GM19099 (cell line): ENCODE results near the gene MAPK11.

Experiments used
- POLR2A ChIP-seq: IDR thresholded peaks from 3 replicates; pipeline ENCODE4 v1.6.1; 2011; ENCODE audit warnings: low read depth; ENCODE audit not compliant: insufficient read length; ENCODE audit errors: extremely low read depth

MAPK11 gene

DNA sequence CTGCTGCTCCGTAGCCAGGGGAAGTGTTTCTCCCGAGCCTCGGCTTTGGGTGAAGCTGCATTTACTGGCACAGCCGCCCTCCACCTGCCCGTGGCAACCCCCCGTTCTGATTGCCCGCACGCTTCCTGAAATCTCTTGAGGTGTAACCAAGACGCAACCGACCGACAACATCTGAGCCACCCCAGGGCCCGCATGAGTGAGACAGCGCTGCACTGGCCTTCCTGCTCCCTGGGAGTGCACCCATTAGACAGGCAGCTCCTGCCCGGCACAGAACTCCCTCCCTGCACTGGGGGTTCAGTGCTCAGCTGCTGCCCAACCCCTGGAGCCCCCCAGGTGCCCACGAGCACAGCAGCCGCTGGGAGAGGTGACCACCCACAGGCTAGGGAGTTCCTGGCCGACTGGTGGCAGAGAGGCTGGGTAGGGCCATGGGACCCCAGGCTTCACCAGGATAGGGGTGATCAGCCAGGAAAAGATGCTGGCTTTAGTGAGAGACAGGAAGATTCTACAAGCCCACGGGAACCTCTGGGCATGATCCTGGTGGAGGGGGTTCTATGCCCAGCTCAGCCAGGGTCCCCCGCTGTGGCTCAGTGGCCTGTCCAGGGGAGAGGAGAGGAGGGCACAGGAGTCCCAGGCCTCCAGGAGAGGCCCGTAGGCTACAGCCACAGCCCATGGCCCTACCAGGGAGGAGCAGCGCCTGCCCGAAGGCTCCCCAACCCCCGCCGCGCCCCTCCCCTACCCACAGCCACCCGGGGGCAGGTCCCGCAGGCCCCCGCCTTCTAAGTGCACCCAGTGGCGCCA lies 22.7 kb upstream of the MAPK11 start:
- TF ChIP-seq POLR2A: no peak

DNA sequence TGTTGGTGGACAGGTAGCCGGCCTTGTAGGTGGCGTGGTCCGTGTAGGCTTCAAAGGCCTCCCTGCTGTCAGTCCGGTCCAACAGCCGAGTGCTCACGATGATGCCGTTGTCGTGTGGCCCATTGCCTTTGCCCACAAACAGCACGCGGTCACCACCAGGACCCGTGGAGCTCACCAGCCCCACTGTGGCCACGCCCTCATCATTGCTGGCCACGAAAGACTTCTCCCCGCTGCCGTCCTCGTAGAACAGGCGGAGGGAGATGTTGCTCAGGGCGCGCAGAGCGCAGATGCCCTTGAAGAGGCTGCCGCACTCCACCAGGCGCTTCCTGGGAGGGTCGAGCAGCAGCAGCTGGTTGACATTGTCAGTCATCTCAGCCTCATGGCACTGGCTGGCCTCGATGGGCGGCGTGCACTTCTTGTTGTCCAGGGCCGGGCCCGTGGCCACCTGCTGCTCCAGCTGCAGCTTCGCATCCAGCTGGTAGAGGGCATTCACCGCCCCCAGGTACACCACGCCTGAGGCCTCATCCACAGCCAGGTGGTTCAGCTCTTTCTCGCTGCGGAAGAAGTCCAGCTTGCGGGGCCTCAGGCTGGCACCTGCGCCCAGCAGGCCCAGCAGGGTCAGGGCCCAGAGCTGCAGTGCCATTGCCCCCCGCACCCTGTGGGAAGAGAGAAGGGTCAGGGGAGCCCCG lies 19.9 kb upstream of the MAPK11 start:
- no peak for TF ChIP-seq POLR2A

DNA sequence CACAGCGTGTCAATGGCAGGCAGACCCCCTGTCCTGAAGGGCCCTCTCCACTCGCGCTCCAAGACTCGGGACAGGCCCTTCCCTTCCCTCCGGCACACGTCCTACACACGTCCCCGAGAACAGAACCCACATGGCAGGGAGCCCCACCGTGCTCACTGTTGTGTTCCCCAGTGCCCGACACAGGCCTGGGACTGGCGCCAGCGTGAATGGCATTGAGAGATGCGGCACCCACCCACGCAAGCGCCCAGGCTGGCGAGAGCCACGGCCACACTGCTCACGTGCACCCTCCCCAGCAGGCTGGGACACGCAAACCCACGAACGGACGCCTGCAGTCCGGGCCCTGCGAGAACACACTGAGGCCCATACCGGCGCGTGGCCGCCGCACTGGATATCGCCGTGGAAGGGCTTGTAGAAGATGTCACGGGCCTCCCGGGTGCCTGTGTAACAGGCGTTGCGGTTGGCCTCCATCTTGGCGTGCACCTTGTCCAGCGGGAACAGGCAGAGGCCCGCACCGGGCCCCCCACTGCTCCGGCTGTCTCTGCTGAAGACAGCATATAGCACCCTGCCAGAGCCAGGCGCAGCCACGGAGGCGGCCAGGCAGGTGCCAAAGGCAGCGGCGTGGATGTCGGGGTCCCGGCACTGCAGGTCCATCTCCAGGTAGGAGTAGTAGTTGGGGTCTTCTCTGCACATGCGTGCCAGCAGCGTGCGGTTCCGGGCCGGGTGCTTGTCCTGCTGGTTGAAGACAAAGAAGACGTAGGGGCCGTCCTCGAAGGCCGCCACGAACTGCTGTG lies 19.2 kb upstream of the MAPK11 start:
- no peak for TF ChIP-seq POLR2A

DNA sequence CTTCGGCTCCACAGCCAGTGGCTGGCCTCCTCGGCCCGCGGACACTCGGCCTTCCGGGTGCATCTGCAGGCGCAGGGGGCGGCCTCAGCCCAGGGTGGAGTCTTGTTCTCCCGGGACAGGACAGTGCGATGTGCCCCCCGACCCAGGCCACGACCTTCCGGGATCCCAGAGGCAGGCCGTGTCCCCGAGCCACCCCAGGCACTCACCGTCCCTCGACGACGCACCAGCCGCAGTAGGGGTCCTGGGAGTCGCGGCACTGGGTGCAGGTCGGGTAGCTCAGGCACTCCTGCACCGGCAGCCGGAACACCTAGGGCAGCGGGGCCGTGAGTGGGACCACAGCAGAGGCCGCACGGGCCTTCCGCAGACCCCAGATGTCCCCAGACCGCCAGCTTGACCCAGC lies 17.6 kb upstream of the MAPK11 start:
- no peak for TF ChIP-seq POLR2A

DNA sequence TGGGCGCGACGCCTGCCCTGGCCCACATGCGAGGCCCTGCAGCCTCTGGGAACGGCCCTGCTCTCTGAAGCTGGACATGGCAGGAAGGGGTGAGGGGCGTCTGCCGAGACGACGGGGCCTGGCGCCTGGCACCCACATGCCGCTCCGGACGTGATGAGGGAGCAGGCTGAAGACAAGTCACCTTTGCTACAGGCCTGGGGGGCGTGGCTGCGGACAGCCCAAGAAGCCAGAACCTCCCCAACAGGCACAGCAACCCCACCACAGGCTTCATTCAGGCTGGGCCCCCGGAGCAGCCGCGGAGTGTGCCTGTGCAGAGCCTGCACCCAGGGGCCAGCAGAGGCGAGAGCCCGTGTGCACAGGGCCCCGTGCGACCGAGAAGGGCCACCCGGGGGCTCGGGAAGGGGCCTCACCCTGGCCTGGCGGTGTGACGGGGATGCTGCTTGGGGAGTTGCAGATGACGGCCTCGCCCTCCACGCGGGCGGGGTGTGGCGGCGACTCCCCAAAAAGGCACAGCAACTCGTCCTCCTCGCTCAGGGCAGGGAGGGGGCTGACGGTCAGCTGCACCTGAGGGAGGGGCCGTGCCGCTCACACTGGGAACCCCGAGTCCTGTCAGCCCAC lies 16.6 kb upstream of the MAPK11 start:
- TF ChIP-seq POLR2A: no peak

DNA sequence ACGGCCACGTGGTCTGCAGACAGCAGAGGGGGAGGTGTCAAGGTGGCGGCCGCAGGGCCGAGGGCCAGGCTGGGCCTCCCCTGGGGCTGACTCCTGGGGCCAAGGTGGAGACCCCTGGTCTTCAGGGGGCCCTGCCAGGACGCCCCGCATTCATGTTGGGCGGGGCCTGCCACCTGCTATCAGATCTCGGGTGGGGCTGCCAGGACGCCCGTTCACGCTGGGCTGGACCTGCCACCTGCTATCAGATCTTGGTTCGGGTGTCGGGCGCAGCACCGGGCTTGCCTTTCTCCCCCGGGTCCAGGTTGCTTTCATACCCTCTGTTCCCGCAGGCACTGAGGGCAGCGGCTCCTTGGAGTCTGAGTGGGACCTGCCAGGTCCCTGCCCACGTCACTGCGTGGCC lies 16.1 kb upstream of the MAPK11 start:
- no peak for TF ChIP-seq POLR2A

DNA sequence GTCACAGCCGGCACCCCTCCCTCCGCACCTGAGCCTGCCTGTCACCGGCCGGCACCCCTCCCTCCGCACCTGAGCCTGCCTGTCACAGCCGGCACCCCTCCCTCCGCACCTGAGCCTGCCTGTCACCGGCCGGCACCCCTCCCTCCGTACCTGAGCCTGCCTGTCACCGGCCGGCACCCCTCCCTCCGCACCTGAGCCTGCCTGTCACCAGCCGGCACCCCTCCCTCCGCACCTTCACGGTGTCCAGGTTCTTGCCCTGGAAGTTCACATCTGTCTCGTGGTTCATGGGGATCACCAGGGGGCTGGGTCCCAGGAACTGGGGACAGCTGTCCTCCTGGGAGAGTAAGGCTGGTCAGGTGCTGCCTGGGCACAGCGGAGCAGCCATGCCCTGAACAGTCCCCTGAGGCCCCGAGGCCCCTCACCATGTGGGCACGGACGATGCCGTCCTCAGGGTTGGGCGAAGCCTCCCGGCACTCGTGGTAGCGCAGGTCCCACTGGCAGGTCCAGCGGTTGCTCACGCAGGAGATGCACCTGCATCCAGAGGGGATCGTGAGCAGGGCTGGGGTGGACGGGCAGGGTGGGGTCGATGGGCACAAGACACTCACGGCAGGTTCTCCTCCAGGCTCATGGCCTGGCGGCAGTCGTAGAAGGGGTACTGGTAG lies 15.5 kb upstream of the MAPK11 start:
- no peak for TF ChIP-seq POLR2A

DNA sequence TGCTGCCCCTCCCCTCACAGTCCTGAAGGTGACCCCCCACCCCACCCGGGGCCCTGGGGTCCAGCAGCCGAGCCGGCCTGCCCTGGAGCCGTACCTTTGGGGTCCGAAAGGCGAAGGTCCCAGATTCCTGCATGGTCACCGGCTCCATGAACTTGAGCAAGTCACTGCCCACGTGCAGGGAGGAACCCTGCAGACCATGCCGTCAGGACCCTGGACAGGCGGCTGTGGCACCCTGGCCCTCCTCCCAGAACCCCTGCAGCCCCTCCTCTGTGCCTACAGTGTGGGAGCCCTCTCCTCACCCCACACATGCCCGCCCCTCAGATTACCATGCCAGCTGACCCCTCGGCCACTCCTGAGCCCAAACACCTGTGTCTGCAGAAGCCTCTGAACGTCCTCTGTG lies 14.3 kb upstream of the MAPK11 start:
- no peak for TF ChIP-seq POLR2A

DNA sequence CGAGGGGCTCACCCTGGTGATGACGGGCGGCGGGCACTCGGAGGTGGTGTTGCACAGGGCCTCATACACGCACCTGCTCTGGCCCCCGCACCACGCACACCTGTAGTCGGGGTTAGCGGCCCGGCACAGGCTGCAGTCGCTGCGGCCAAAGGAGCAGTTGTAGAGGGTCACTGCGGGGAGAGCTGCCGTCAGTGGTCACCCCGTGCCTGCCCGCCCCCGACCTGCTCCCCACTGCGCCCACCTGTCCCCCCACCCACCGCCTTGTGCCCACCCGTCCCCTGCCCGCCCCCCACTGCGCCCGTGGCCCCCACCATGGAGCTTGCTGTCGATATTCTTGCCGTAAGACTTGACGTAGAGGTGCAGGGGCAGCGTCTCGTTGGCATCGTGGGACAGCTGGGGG lies 13.6 kb upstream of the MAPK11 start:
- no peak for TF ChIP-seq POLR2A

DNA sequence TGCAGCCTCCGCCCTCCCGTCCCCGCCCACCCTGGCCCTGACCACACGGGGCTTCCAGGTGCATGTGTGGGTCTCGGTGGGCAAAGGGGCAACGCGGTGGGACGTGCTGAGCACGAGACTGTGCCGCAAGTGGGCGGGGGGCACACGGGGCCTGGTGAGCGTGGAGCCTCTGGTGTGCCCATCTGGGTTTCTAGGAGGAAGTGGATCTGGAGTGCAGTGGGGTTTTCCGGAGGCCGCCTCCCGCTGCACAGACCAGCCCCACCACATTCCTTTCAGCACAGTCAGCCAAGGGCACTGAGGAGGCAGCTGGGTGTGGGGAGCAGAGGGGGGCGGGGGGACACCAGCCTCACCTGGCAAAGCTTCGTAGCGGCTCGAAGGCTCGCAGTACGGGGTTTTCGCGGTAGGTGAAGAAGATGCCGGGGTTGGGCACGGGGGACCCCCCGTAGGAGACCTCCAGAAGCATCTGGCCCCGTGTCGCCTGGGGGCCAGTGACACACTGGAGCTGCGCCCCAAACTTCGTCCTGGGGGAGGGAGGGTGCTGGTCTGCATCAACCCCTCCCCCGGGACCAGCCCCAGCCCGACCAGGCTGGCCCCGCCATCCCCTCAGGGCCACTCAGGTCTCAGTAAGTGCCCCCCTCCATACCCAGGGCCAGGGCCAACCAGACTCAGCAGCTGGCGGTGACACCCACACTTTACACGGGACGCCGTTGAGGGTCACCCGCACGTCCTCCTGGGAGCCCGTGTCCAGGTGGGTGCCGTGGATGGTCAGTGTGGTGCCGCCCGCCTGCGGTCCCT lies 12.4 kb upstream of the MAPK11 start:
- TF ChIP-seq POLR2A: no peak

DNA sequence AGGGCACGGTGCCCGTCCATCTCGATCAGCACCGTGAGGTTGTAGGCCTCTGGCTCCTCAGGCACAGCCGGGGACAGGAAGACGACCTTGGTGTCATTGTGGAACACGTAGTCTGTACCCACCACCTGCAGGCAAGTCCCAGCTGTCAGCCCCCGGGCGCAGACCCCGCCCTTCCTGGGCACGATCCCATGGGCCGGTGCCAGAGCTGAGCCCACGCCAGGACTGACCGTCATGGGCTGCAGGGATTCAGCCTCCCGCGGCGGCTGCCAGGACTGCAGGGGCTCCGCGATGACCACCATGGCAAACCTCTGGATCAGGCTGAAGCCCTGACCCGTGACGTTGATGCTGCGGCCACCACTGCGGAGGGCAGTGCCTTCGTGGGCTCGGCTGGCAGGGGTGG lies 11.8 kb upstream of the MAPK11 start:
- TF ChIP-seq POLR2A: no peak

DNA sequence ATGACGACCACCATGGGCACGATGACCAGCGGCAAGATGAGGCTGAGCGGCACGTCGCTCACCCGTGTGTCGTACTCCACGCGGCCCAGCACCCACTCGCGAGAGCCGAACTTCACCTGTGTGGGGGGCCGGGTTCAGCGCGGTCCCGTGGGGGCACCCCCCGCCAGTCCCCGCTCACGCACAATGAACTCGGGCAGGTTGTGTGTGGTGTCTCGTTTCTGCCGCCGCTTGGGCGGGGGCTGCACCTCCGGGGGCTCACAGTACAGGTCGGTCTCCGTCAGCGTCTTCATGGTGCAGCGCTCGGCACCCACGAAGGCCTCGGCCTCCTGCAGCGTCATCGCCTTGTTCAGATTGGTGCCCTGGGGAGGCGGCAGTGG lies 11.2 kb upstream of the MAPK11 start:
- no peak for TF ChIP-seq POLR2A

DNA sequence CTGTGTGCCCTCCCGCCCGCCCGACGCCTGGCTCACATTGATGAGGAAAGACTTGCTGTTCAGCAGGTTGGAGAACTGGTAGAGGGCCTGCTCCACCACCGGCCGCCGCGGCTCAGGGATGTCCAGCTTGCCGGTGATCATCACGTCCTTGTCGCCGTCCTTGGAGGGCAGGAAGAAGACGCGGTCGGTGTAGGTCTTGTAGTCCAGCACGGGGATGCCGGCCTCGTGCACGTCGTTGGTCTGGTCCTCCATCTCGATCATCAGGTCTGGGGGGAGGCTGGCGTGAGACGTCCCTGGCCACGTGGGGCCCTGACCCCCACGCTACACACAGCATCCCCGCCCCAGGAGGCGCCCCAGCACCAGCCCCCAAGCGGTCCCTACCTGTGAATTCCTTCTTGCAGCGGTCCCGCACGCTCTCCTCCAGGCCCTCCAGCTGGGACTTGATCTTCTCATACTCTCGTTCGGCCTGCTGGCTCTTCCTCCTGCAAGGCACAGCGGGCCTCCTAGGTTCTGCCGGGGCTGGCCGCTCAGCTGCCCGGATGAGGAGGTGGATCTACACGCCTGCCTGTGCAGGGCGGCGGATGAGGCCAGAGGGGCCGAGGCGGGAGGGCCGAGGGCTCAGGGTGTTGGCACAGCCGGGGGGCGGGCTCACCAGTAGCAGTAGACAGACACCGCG lies 10.7 kb upstream of the MAPK11 start:
- no peak for TF ChIP-seq POLR2A
